Immature natural killer cell (primary cell): Measurements from ENCODE around the gene ZNF605. TPM values are rescaled to one million over a fixed set of nuclear protein-coding genes. Genes with fewer than 3 reads are reported as not detected.
"Not testable (repeated sequence)": the region's sequence is repeated elsewhere in the genome, so short reads cannot be mapped to it uniquely, and the experiment has no call there.

Source experiments
- DNase-seq, 3 donors: peaks; one replicate each; pipeline ENCODE4 v3.0.0; 2022; ENCODE audit warnings: mixed read lengths in 1 of 3
- H3K27ac Mint-ChIP-seq, 6 donors: one replicate each; pipeline ENCODE4 v1.8.0; 2020; ENCODE audit warnings: mixed read lengths in 6 of 6, mild to moderate bottlenecking in 5 of 6, inconsistent platforms in 4 of 6, moderate library complexity in 3 of 6
- H3K27me3 Mint-ChIP-seq, 3 donors: one replicate each; pipeline ENCODE4 v1.8.0; 2020 to 2021; ENCODE audit warnings: low read depth in 3 of 3, mild to moderate bottlenecking in 3 of 3, mixed read lengths in 3 of 3, moderate library complexity in 3 of 3, inconsistent platforms in 1 of 3
- H3K36me3 Mint-ChIP-seq, 3 donors: one replicate each; pipeline ENCODE4 v1.8.0; 2020; ENCODE audit warnings: mixed read lengths in 3 of 3, inconsistent platforms in 2 of 3, mild to moderate bottlenecking in 2 of 3
- H3K4me1 Mint-ChIP-seq, 2 donors: one replicate each; pipeline ENCODE4 v1.8.0; 2020; ENCODE audit warnings: inconsistent platforms in 2 of 2, mild to moderate bottlenecking in 2 of 2, mixed read lengths in 2 of 2, moderate library complexity in 1 of 2
- H3K4me3 Mint-ChIP-seq, 5 donors: one replicate each; pipeline ENCODE4 v1.8.0; 2020; ENCODE audit warnings: mild to moderate bottlenecking in 5 of 5, mixed read lengths in 5 of 5, inconsistent platforms in 3 of 5, moderate library complexity in 3 of 5
- H3K9me3 Mint-ChIP-seq, 6 donors: one replicate each; pipeline ENCODE4 v1.8.0; 2020; ENCODE audit warnings: mild to moderate bottlenecking in 6 of 6, mixed read lengths in 6 of 6, inconsistent platforms in 4 of 6, moderate library complexity in 3 of 6
- polyA plus RNA-seq, 3 donors: library from polyadenylated mRNA; unstranded; fragments of 300-500 nt; fragmentation: Illumina TruSeq; gene quantifications; one replicate each; pipeline ENCODE4 v1.2.3, GENCODE V29; 2021

The ZNF605 gene
- polyA plus RNA-seq: 1 to 10 TPM in 1 of 3 donors, under 1 TPM in 1, not detected in 1; 0.92 to 1.6 TPM

GRCh38 chr12:132956011-132956788 is at the start of gene ZNF605:
TSS of gene ZNF605 (minus strand) at chr12:132956306. CDS start at chr12:132945635, 10,671 bp downstream.
- Mint-ChIP-seq H3K27ac (peak within 1 kb of the TSS; percentile 85 to 96 (median 92)), H3K27me3 (peaks cover 0 to 10% (median 5%) of the 10 kb centered on the region in 3 donors), H3K36me3 (peaks cover 3 to 15% (median 8%) of the 10 kb centered on the region in 3 donors), H3K4me3 (peak within 1 kb of the TSS; percentile 93 to 96 (median 94)), H3K4me1 (peaks cover 33 to 36% of the 10 kb centered on the region in 2 donors), H3K9me3 (peaks cover 0 to 3% (median 0%) of the 10 kb centered on the region in 6 donors)
- DNase-seq: peak; percentile 86 to 90 (median 86)

GRCh38 chr12:132998741-132999140 is 42.6 kb upstream of the ZNF605 start:
- peaks cover 47 to 68% (median 58%) of the 10 kb centered on the region in 3 donors for H3K36me3 Mint-ChIP-seq
- peaks cover 8 to 19% of the 10 kb centered on the region in 2 donors for H3K4me1 Mint-ChIP-seq
- no peak for DNase-seq
- H3K9me3 Mint-ChIP-seq: peaks cover 18 to 72% (median 59%) of the 10 kb centered on the region in 6 donors
- H3K27ac Mint-ChIP-seq: no peak overlapping the region
- no peak overlapping the region for H3K4me3 Mint-ChIP-seq
- H3K27me3 Mint-ChIP-seq: peaks cover 0 to 4% (median 2%) of the 10 kb centered on the region in 3 donors

- Mint-ChIP-seq H3K27me3 (peaks cover 0 to 11% (median 2%) of the 10 kb centered on the region in 3 donors), H3K4me1 (peaks cover 34 to 47% of the 10 kb centered on the region in 2 donors), H3K27ac (peak overlapping the region; percentile 83 to 96 (median 92)), H3K9me3 (peaks cover 0 to 2% (median 0%) of the 10 kb centered on the region in 6 donors), H3K36me3 (peaks cover 15 to 26% (median 18%) of the 10 kb centered on the region in 3 donors), H3K4me3 (peak overlapping the region; percentile 93 to 96 (median 94))
- no peak for DNase-seq
Measured at GRCh38 chr12:132986885-132987225, 30.7 kb upstream of the ZNF605 start.

- DNase-seq: peak; percentile 82 to 86 (median 85)
- Mint-ChIP-seq H3K27ac (peak within 1 kb of the TSS; percentile 93 to 97 (median 96)), H3K4me3 (peak within 1 kb of the TSS; percentile 93 to 96 (median 94)), H3K36me3 (peaks cover 15 to 26% (median 18%) of the 10 kb centered on the region in 3 donors), H3K9me3 (peaks cover 0 to 2% (median 0%) of the 10 kb centered on the region in 6 donors), H3K4me1 (peaks cover 34 to 47% of the 10 kb centered on the region in 2 donors), H3K27me3 (peaks cover 0 to 11% (median 2%) of the 10 kb centered on the region in 3 donors)
Measured at GRCh38 chr12:132986001-132986884, 30.1 kb upstream of the ZNF605 start, which contains the start of gene ZNF26. TSS of gene ZNF26 (plus strand) at chr12:132986367. CDS start at chr12:132986841, 474 bp downstream.

GRCh38 chr12:132976870-132977269 is 20.8 kb upstream of the ZNF605 start:
- H3K27me3 Mint-ChIP-seq: peaks cover 4 to 13% (median 5%) of the 10 kb centered on the region in 3 donors
- not testable (repeated sequence) for H3K36me3 Mint-ChIP-seq
- peak in 1 of 3 donors; percentile 15 for DNase-seq

GRCh38 chr12:132972374-132972773 is 16.3 kb upstream of the ZNF605 start:
- Mint-ChIP-seq H3K27ac (no peak overlapping the region), H3K9me3 (peaks cover 0 to 17% (median 11%) of the 10 kb centered on the region in 6 donors), H3K4me3 (no peak overlapping the region), H3K27me3 (peaks cover 1 to 8% (median 5%) of the 10 kb centered on the region in 3 donors), H3K4me1 (no peaks in the 10 kb centered on the region), H3K36me3 (peaks cover 0 to 1% (median 0%) of the 10 kb centered on the region in 3 donors)
- DNase-seq: no peak

More at GRCh38 chr12:132976870-132977269, 20.8 kb upstream of the ZNF605 start:
- peaks cover 2 to 24% (median 12%) of the 10 kb centered on the region in 6 donors for H3K9me3 Mint-ChIP-seq
- H3K27ac Mint-ChIP-seq, H3K4me3 Mint-ChIP-seq, H3K4me1 Mint-ChIP-seq: not testable (repeated sequence)

- Mint-ChIP-seq H3K9me3 (peaks cover 0 to 18% (median 7%) of the 10 kb centered on the region in 6 donors), H3K36me3 (peaks cover 10 to 20% (median 18%) of the 10 kb centered on the region in 3 donors), H3K4me3 (no peak overlapping the region), H3K27ac (no peak overlapping the region), H3K4me1 (peaks cover 0 to 4% of the 10 kb centered on the region in 2 donors), H3K27me3 (peaks cover 0 to 3% (median 1%) of the 10 kb centered on the region in 3 donors)
- DNase-seq: no peak
Measured at GRCh38 chr12:132967736-132968135, 11.6 kb upstream of the ZNF605 start.

GRCh38 chr12:132966676-132967415 is 10.7 kb upstream of the ZNF605 start:
- Mint-ChIP-seq H3K4me3 (no peak overlapping the region), H3K4me1 (peaks cover 0 to 4% of the 10 kb centered on the region in 2 donors), H3K9me3 (peaks cover 0 to 12% (median 4%) of the 10 kb centered on the region in 6 donors), H3K36me3 (peaks cover 10 to 22% (median 20%) of the 10 kb centered on the region in 3 donors), H3K27me3 (peaks cover 0 to 3% (median 0%) of the 10 kb centered on the region in 3 donors), H3K27ac (no peak overlapping the region)
- no peak for DNase-seq

- no peak overlapping the region for H3K4me3 Mint-ChIP-seq
- H3K9me3 Mint-ChIP-seq: peaks cover 0 to 12% (median 4%) of the 10 kb centered on the region in 6 donors
- DNase-seq: no peak
- H3K27ac Mint-ChIP-seq: no peak overlapping the region
- H3K27me3 Mint-ChIP-seq: peaks cover 0 to 3% (median 0%) of the 10 kb centered on the region in 3 donors
- peaks cover 15 to 26% (median 25%) of the 10 kb centered on the region in 3 donors for H3K36me3 Mint-ChIP-seq
- peaks cover 0 to 4% of the 10 kb centered on the region in 2 donors for H3K4me1 Mint-ChIP-seq
Measured at GRCh38 chr12:132965796-132966195, 9.7 kb upstream of the ZNF605 start.

GRCh38 chr12:132963947-132964346 is 7.8 kb upstream of the ZNF605 start:
- H3K27me3 Mint-ChIP-seq, H3K27ac Mint-ChIP-seq, H3K4me3 Mint-ChIP-seq, H3K4me1 Mint-ChIP-seq, H3K9me3 Mint-ChIP-seq, DNase-seq: not testable (repeated sequence)
- peaks cover 15 to 30% (median 29%) of the 10 kb centered on the region in 3 donors for H3K36me3 Mint-ChIP-seq

GRCh38 chr12:132961790-132962189 is 5.7 kb upstream of the ZNF605 start:
- H3K9me3 Mint-ChIP-seq, H3K4me1 Mint-ChIP-seq, DNase-seq, H3K4me3 Mint-ChIP-seq, H3K27ac Mint-ChIP-seq, H3K27me3 Mint-ChIP-seq: not testable (repeated sequence)
- peaks cover 15 to 30% (median 29%) of the 10 kb centered on the region in 3 donors for H3K36me3 Mint-ChIP-seq

- H3K4me1 Mint-ChIP-seq: peaks cover 33 to 36% of the 10 kb centered on the region in 2 donors
- peaks cover 0 to 10% (median 5%) of the 10 kb centered on the region in 3 donors for H3K27me3 Mint-ChIP-seq
- peak in 2 of 3 donors; percentile 3 for DNase-seq
- peaks cover 3 to 14% (median 8%) of the 10 kb centered on the region in 3 donors for H3K36me3 Mint-ChIP-seq
- H3K9me3 Mint-ChIP-seq: peaks cover 0 to 3% (median 0%) of the 10 kb centered on the region in 6 donors
- H3K4me3 Mint-ChIP-seq: peak overlapping the region; percentile 78 to 96 (median 93)
- peak overlapping the region; percentile 55 to 89 (median 78) for H3K27ac Mint-ChIP-seq
Measured at GRCh38 chr12:132955094-132956010, 754 bp downstream of the ZNF605 start.
